Left renal cortex interstitium (tissue), 4 donors: ENCODE data around the gene TUBAL3. TPM values are rescaled to one million over a fixed set of nuclear protein-coding genes. Genes with fewer than 3 reads are reported as not detected.
"Not testable (repeated sequence)": the region's sequence is repeated elsewhere in the genome, so short reads cannot be mapped to it uniquely, and the experiment has no call there.

Experiments
- DNase-seq, 4 donors: peaks; one replicate each; pipeline ENCODE4 v3.0.0-alpha.2; 2013; ENCODE audit warnings: low read depth in 4 of 4, low spot score in 2 of 4, missing footprints in 1 of 4
- polyA plus RNA-seq, 4 donors: library from polyadenylated mRNA; unstranded; fragments of 120-200 nt; gene quantifications; one replicate each; pipeline ENCODE4 v1.2.1, GENCODE V29; 2013; ENCODE audit not compliant: insufficient read length in 4 of 4

TUBAL3 gene
- polyA plus RNA-seq, 4 donors: 0.22 to 0.59 (median 0.31) TPM

DNA sequence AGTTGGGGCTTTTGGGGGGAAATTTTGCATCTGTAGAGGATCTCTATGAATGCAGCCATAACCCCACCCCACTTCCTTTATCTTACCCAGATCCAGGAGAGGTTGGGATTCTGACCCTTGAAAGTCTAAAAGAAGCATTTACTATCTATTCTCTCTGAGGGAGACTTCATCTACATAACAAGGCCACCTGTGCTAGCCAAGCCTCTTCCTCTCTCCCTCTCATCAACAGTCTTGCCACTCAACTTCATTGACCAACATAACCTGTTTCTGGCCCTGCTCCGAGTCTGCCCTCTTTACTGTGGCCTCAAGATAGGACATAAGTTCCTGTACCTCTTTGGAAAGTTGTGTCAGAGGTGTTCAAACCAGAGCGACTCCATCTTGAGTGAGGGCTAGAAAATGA is 19.4 kb downstream of the TUBAL3 start:
- no peak for DNase-seq

DNA sequence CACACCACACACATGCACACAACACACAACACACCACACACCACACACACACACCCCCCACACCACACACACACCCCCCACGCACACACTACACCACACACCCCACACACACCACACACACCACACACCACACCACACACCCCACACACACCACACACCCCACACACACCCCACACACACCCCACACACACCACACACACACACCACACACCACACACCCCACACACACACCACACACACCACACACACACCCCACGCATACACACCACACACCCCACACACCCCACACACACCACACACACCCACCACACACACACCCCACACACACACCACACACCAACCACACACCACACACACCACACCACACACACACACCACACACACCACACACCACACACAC is 23.4 kb downstream of the TUBAL3 start:
- DNase-seq: no peak

DNA sequence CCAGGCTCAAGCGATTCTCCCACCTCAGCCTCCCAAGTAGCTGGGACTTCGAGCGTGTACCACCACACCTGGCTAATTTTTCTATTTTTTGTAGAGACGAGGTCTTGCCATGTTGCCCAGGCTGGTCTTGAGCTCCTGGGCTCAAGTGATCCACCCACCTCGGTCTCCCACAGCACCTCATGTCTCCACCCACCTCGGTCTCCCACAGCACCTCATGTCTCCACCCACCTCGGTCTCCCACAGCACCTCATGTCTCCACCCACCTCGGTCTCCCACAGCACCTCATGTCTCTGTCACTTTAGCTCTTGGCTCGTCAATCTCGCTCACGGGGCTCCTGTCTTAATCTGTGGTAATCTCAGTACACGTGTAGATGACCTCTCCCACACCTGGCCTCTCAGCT is 24.2 kb downstream of the TUBAL3 start:
- not testable (repeated sequence) for DNase-seq

DNA sequence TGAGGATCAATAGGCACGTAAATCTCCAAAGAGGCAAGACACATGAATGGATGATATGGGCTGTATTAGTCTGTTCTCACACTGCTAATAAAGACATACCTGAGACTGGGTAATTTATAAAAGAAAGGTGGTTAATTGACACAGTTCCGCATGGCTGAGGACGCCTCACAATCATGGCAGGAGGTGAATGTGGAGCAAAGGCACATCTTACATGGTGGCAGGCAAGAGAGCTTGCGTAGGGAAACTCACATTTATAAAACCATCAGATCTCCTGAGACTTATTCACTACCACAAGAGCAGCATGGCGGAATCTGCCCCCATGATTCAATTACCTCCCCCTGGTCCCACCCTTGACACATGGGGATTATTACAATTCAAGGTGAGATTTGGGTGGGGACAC is 25.4 kb downstream of the TUBAL3 start:
- not testable (repeated sequence) for DNase-seq

DNA sequence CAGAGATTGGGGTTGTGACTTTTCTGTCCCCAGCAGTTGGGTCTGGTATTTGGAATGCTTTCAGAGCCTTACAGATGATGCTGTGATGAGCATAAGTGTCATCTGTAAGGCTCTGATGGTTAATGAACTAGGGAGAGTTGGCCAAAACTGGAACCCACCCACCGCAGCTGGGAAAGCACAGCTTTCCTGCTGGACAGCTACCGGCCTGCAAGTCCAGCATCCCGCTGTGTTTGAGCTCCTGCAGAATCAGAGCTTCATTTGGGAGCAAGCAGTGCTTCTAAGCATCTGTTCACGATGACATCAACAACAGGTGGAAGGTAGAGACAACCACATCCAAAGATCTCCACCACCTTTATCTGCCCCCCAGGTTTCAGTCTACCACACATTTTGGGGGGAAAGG is 28.2 kb downstream of the TUBAL3 start:
- no peak for DNase-seq

DNA sequence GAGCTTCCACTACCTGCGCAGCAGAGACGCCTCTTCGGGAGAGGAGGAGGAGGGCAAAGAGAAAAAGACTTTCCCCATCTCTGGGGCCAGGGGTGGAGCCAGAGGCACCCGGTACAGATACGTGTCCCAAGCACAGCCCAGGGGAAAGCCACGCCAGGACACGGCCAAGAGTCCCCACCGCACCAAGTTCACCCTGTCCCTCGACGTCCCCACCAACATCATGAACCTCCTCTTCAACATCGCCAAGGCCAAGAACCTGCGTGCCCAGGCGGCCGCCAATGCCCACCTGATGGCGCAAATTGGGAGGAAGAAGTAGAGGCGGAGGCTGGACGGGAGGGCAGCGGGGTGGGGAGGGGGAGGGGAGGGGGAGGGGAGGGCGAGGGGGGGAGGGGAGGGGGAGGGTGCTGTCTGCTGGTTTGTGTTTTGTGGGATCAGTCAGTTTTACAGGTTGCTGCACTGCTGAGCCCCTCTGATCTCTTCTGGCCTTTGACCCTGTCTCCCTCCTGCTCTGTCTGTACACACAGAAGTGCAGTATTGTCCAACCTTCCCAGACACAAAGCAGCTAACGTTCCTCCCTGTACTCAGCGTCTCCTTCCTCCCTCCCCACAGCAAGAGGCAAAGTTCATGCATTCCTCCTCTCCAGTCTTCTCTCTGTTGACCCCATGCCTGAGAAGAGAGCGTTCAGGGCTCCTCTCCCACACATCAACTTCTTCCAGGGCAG is 30.6 kb downstream of the TUBAL3 start:
- DNase-seq: no peak

DNA sequence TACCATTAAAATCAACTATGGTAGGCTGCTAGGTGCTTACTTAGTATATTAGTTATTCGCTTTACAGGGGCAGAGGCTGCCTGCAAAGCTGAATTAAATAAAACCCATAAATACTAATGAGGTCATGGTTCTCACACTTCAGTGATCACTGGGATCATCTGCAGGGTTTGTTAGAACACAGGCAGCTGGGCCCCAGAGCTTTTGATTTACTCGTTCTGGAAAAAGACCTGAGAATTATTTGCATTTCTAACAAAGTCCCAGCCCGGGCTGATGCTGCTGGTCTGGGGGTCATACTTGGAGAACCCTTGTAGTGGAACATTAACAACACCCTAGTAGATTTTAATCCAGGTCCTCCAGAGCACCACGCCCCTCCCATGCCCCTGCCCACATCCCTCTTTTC is 31.3 kb downstream of the TUBAL3 start:
- no peak for DNase-seq

DNA sequence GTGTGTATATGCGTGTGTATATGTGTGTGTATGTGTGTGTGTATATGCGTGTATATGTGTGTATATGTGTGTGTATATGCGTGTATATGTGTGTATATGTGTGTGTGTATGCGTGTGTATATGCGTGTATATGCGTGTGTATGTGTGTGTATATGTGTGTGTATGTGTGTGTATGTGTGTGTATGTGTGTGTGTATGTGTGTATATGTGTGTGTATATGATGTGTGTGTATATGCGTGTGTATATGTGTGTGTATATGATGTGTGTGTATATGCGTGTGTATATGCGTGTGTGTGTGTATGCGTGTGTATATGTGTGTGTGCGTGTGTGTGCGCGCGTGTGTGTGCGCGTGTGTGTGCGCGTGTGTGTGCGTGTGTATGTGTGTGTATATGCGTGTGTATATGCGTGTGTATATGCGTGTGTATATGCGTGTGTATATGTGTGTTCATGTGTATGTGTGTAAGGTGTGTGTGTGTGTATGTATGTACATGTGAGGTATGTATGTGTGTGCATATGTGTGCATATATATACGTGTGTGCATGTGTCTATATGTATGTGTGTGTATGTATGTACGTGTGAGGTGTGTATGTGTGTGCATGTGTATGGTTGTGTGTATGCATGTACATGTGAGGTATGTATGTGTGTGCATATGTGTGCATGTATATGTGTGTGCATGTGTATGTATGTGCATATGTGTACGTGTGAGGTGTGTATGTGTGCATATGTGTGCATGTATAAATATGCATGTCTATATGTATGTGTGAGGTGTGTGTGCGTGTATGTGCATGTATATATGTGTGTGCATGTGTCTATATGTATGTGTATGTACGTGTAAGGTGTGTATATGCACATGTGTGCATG is 33.9 kb downstream of the TUBAL3 start:
- no peak for DNase-seq

DNA sequence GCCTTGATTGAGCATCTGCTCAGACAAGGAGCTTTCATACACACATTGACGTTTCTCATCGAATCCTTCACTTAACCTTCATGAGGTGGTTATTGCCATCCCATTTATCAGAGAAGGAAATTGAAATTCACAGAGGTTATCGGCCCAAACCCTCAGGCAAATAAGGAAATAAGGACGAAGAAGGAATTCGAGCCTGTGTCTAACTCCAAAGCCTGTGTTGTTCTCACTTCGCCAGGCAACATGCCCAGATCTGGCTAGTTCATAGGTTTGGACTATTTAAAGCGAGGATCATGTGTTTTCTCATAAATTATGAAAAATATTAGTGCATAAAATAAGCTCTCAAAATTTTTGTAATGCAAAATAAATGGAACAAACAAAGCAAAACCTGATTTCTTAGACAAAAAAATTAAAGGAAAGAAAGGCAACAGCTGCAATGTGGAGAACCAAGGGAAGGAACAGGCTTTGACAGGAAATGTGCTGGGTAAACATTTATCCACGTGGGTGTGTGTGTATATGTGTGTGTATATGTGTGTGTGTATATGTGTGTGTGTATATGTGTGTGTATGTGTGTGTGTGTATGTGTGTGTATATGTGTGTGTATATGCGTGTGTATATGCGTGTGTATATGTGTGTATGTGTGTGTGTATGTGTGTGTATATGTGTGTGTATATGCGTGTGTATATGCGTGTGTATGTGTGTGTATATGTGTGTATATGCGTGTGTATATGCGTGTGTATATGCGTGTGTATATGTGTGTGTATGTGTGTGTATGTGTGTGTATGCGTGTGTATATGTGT is 35.1 kb downstream of the TUBAL3 start:
- no peak for DNase-seq

DNA sequence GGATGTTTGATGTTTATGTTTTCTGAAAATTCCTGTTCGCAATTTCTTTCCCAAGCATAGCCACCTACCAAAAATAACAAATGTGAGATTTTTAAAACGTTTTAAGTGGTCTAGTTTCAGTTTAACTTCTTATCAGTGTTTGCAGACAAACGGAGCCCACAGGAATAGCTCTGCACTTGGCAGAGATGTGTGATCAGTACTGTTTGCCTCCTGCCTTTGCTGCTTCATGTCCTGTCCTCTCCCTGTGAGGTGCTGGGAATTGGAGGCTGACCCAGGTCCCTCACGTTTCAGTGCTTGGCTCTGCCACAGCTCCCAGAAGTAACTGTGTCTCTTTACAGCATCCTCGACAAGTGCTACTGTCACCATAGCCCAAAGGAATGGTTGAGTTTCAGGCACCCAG is 38.7 kb downstream of the TUBAL3 start:
- no peak for DNase-seq

DNA sequence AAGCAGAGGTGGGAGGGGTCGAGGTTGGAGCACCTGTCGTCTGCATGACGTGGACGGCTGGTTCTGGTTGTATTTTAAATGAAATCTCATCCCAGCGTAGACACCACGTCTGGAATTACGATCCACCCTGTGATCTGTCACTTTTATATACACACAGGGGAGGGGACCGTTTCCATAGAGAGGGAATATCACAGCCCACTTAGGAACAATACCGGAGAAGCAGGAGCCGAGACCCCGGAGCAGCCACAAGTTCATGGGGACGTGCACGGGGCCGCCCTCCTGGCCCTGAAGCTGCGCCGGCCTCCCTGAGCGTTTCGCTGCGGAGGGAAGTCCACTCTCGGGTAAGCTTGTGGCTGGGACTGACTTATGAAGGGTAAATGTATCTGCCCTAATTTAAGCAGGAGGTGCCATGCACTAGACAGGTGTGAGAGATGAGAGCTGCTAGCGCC is 39.7 kb downstream of the TUBAL3 start, which contains the start of gene UCN3:
UCN3 (plus strand) TSS at position 77 of the 449 bp plus-strand sequence. CDS start 8,755 bp downstream, outside the sequence.
- DNase-seq: no peak

DNA sequence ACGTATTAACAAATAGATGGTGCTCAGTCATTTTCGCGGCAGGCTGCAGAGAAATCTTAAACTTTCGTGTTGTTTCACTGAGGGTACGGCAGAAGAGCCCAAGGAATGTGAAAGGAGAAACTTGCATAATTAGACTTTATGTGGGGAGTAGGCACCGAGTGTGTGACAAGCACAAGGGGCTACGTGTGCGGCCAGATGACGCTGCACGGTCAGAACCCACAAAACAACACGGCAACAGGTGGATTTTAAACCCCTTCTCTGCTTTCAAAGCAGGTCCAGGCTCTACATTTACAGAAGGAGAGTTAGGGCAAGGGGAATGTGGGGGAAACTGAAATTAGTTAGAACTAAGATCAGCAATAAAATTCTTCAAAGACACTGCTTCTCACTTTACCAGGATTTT is 40.3 kb downstream of the TUBAL3 start:
- DNase-seq: no peak

DNA sequence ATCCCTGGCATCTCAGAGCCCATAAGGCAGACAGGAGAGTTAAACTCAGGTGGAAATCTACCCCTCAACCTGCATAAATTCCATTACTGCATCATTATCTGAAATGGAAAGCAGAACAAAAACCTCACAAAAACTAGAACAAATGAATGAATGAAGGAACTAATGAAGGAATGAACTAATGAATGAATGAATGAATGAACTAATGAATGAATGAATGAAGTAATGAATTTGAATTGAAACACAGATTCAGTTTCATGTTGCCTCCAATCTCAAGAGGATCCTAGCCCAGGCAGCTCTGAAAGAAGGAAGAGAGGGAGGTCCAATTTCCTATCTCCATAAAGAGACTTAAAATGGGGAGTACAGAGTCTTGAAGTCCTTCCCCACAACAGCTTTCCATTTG is 41.8 kb downstream of the TUBAL3 start:
- no peak for DNase-seq

DNA sequence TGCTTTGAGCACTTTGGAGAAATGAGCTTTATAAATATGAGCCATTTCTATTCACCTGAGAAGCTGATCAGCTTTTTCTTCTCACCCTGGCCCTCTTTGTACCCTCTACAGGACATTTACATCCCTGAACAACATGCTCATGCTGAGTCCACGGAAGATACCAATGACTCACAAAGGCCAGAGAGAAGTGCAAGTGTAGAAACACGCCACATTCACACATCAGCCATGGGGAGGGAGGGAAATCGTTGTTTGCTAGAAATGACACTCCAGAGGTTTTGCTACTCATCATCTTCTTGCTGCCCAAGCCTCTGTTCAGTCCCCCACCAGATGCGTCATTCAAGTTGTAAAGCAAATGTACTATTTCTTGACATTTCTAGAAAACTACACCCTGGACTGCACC is 42.7 kb downstream of the TUBAL3 start:
- no peak for DNase-seq

DNA sequence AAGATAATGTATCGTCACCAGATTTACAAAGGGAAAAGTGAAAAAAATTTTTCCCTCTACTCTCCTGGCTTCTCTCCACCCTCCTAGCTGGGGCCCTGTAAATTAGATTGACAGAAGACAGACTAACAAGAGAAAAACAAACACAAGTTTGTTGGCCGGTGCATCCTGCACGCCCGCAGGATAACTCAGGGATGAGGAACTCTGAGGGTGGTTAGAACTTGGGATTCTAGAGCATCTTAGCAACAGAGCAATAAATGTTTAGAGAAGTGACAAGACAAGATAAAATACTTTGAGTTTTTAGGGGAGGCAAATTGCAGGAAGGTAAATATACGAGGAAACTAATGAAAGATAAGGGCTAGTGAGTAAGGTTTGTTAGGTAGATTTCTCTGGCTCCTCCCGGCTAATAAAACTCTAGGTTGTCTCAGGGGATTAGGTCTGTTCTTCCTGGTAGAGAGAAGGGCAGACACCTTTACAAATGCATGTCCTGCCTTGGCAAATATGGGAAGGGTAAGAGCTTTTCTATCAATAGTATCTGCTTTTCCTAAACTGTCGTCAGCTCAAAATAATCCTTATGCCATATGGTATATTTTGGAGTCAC is 44.2 kb downstream of the TUBAL3 start:
- DNase-seq: no peak

DNA sequence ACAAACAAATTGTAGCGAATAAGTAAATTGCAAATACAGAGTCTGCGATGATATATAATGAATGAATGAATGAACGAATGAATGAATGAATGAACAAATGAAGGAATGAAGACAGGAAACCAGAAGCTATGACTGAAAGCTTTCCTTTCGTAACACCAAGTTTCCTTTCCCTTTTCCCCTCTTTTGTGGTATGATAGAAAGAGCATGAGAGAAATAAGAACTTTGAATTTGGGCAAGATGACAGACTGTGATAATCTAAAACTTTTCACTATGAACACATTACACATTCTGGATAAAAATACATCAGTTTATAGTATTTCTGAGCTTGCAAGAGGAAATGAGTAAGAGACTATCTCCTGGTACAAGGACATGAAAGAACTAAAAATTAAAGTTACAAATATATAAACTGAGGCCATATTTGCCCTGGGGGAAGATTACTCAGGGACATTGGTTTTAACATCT is 48.3 kb downstream of the TUBAL3 start:
- DNase-seq: no peak

DNA sequence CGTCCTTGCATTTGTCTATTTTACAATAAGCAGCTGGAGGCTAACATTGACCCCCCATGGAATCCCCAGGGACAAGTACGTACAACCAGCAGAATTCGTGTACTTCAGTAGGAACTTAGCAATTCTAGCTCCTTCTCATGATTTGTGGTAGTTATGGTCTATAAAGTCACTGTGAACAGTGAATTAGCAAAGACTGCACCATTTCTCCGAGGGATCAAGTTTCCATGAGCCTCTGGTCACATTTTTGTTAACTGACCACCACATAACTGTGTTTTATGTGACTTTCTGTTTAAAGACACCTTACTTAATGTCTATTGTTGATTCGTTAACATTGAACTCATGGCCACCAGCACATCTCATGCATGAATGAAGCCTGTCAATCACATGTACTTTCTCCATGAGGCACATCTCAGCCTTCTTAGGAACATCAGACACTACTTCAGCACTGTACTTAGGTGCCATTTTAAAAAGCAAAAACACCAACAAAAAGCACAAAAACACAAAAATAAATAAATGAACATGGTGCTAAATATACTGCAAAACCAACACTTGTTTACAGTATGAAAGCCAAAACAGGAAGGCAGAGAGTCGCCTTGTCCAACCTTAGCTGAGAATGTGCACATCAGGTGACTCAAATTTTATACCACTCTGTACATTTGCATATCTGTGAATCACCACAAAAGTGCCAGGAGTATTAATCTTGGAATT is 48.9 kb downstream of the TUBAL3 start:
- no peak for DNase-seq

DNA sequence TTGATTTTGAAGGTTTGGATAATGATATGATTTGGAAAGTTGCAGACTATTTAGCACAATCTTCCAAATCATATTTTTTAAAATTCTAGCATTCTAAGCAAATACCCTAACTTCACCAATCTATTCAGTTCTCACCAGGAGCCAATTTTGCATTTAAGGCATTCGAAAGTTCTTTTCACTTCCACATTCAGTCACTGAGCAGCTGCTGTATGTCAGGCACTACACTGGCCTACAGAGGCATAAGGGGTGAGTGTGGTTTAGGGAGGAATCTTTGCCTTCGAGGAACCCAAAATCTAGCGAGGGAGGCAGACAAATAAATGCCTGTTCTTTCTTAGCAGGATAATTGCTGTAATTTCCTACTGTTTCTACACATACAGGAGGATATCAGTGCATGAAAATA is 50.6 kb downstream of the TUBAL3 start:
- no peak for DNase-seq

DNA sequence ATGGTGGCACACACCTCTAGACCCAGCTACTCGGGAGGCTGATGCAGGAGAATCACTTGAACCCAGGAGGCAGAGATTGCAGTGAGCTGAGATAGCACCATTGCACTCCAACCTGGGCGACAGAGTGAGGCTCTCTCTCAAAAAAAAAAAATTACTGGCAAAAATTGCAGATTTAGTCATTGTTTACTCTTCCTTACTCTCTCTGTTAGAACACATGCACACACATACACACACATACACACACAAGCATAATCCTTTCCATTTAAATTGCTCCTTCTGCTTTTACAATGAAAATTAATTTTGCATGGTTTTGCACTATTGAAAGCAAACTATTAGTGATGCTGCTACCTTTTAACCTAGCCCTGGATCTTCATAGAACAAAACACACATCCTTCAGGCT is 55.3 kb downstream of the TUBAL3 start:
- DNase-seq: no peak

DNA sequence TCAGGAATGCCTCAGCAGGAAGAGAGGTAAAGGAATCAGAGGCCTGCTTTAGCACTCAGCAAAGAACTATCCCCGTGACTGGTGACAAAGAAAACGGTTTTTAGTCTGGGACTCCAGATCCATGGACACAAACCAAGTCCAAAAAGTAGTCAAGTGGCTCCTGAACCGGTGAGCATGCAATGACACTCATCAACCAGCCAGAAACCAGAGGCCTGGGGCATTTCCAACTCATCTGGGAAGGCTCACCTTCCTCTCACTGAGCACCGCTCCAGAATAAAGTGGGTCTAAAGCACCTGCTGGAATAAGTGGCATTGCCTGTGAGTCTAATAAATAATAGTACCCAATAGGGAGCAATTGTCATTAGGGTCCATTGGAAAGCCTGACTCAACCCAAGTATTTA is 57.7 kb downstream of the TUBAL3 start:
- no peak for DNase-seq
